OCI-LY1 (cell line): ENCODE measurements around the gene NPIPB12.
"Not testable (repeated sequence)": the region's sequence is repeated elsewhere in the genome, so short reads cannot be mapped to it uniquely, and the experiment has no call there.

Experiments
- CTCF ChIP-seq: fragments of 200-600 bp; sonication (generic), shearing (Covaris generic); IDR thresholded peaks from 2 replicates; pipeline ENCODE4 v1.5.1; 2017; ENCODE audit warnings: mild to moderate bottlenecking, antibody characterized with exemption, low read length, moderate library complexity, mixed read lengths
- EZH2 ChIP-seq: fragments of 200-600 bp; sonication (generic), shearing (Covaris generic); IDR thresholded peaks from 2 replicates; pipeline ENCODE4 v1.8.0; 2017; ENCODE audit warnings: borderline replicate concordance, mixed run types, mild to moderate bottlenecking, antibody characterized with exemption, low read length, moderate library complexity, mixed read lengths

GRCh38 chr16:29454269-29454668, 51.9 kb downstream of the NPIPB12 start, which contains the start of the genes BOLA2 and SLX1B:
- not testable (repeated sequence) for TF ChIP-seq CTCF, EZH2
